GM18508 (cell line): Measurements from ENCODE around the gene PPP2R5B.

Experiments
- ATAC-seq: cut with Tn5 transposase; IDR thresholded peaks from one replicate; pipeline ENCODE4 v1.9.1; 2021; ENCODE audit warnings: moderate number of reproducible peaks; ENCODE audit not compliant: insufficient read depth, unreplicated experiment

The PPP2R5B gene

DNA sequence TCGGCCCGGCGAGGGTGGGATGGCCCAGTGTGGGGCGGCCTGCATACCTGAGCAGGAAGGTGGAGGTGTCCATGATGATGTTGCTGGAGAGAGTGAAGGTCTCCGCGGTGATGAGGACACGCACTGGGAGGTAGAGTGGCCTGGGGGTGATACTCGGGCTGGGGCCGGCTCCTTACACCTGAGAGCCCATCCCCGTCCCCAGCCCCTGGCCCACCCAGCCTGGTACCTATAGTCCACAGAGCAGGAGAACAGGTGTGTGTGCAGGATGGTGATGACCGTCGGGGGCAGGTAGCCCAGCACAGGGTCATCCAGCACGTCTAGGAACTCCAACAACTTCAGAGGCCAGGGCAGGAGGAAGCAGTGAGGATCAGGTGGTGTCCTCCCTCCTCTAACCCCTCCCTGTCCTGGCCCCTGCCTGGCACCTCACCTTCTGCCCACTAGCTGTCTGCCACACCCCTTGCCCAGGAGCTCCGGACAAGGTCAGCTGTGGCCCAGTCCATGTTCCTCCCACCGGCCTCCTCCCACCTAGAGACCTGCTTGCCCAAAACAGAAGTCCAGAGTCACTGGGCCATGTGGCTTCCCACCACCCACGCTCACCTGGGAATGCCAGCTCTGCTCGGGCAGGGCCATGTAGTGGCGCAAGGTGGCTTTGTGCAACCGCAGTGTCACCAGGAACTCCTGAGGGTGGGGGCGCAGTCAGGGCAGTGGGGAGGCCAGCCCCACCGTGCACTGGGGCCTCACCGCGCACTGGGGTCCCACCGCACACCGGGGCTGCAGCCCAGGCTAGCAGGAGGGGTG lies 18.8 kb upstream of the PPP2R5B start:
- ATAC-seq, result no peak

DNA sequence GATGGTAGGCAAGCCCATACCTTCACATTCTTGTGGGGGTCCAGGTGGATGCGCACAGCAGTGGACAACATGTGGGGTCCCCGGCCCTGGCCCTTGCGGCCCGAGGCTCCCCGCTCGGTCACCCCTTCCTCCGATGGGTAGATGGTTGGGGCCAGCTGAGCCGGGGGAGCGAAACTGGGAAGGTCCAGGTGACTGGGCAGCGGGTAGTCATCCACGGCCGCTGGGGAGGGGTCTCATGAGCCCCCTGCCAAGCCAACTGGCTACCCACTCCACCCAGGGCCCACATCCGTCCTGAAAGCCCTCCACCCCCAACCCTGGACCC lies 18.2 kb upstream of the PPP2R5B start:
- ATAC-seq, result no peak

DNA sequence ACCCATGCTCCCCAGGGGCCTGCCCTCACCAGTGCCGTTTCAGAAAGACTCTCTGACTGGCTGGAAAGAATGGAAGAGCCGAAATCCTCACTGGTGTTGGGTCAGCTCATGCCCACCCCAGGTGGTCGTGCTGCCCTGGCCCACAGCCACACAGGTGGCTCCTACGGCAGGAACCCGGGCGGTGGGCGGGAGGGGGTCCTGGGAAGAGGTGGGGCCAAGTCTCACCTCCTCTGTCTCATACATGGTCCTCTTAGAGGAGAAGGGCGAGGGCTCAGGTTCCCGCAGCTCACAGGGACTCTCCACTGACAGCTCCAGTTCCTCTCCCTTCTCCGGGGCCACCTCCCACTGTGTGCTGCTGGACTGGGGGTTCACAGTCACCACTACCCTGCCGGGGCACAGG lies 15.7 kb upstream of the PPP2R5B start:
- ATAC-seq, result no peak

DNA sequence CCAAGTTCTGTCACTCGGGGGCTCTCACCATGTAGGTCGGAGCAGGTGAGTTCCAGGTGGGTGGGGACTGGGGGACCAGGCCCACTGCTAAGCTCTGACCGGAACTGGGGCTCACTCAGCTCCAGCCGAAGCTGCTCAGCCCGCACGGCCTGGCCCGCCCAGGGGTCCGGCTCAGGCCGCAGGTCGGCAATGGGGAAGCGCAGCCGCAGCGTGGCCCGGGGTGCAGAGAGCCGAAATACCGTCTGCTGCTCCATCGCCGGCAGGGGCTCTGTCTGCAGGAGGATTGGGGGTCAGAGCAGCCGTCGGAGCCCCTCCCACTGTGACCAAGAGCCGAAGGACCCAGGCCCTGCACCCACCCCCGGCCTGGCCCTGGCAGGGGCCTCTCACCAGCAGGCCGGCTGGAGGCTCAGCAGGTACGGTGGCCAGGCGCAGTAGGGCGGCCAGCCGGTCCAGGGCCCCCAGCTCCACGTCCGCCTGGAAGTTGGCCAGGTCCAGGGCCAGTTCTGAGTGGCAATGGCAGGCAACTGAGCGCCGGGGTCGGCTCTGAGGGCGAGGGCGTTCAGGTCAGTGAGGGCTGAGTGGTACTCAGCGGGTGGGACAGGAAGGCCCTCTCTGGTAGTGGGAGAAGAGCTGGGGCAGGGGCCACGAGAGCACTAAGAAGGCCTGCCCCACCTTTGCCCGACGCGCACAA lies 14.7 kb upstream of the PPP2R5B start:
- ATAC-seq, result no peak

DNA sequence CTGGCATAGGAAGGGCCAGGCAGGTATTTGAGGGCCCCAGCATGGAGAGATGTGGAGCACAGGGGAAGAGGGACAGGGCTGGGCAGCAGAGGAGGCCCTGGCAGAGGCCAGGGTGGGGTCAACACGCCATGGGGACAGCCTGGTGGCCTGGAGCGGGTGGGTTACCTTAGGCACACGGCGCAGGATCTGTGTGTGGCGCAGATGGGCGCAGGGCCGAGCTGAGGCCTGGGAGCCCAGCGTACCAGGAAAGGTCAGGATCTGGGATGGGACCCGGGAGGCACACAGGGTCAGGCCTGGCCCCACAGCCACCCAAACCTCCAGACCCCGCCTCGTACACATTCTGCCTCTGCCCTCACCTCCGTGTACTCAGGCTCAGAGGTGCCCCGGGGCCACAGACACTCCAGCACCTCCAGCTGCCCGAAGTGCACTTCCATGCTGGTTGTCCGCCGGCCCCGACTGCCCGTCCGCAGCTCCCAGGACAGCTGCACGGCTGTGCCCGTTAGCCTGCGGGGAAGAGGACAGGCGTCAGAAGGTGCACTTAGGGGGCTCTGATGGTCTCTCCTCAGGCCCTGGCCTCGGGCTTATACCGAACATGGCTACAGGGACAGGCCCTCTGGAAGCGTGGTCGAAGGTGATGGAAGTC lies 13.9 kb upstream of the PPP2R5B start:
- no peak for ATAC-seq

DNA sequence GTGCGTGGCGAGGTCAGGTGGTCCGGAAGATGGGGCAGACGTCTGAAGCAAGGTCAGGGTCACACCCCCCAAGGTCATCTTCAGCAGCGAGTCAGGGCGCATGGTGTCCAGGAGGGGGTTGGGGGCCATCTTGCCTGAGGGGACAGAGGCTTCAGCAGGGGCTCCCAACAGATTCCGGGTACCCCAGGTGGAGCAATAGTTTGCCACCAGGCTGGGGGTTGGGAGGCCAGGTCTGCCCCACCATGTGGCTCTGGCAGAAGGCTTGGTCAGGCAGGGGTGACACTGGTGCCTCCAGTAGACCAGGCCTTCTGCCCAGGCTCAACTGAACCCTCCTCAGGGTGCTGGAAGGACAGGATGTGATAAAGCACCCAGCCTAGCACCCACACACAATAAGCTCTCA lies 13.3 kb upstream of the PPP2R5B start:
- ATAC-seq, result no peak

DNA sequence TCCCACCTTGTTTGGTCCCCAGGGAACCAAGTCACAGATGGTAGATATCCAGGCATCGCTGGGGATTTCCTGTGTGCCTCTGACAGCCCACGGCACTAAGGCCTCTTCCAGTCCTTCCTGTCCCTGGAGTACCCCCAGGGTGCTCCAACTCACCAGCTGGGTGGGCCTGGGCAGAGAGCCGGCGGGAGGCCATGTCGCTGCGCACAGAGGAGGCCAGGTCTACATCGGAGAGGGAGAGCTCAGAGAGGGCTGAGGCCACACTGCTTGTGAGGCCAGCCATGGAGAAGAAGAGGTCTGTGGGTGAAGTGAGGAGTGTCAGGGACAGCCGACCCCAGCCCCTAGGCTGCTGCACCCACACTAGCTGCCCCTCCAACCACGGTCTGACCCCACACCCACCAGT lies 12.8 kb upstream of the PPP2R5B start:
- ATAC-seq, result no peak

DNA sequence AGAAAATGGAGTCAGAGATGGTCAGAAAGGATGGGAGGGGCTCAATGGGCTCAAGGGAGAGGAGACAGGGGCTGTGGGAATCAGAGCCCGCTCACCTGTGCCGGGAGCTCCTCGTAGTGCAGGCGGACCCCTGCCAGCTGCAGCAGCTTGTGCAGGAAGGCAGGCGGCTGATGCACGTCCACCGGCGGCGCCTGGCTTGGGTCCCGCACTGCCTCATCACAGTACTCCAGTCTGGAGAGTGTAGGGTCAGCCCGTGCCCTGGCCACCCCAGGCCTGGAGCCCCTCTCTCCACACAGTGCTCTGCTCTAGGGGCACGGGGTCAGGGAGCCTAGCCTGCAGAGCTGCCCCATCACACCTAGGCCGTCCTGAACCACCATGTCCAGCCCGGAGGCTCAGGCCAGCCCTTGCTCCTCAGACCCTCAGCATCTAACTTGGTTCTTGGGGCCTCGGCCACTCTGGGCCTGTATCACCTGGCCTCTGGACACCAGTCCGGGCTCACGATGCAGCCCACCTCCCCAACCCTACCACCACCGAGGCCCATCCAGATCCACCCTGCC lies 11.2 kb upstream of the PPP2R5B start:
- ATAC-seq, result no peak

DNA sequence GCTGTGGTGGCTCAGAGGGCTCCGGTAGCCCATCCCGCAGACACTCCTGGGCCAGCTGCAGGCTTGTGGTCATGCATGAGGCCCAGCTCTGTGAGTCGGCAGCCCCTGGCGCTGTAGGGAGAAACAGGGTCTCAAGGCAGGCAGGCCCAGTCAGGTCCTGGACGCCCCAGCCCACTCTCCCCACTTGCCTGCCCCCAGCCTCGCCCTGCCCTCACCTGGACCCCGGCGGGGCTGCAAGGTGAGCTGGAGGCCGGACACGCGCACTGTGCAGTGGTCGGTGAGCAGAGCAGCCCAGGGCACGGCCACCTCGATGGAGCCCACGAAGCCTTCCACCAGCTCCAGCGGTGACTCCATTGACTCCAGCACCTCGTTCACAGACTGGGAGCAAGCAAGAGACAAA lies 10.4 kb upstream of the PPP2R5B start:
- ATAC-seq, result no peak

DNA sequence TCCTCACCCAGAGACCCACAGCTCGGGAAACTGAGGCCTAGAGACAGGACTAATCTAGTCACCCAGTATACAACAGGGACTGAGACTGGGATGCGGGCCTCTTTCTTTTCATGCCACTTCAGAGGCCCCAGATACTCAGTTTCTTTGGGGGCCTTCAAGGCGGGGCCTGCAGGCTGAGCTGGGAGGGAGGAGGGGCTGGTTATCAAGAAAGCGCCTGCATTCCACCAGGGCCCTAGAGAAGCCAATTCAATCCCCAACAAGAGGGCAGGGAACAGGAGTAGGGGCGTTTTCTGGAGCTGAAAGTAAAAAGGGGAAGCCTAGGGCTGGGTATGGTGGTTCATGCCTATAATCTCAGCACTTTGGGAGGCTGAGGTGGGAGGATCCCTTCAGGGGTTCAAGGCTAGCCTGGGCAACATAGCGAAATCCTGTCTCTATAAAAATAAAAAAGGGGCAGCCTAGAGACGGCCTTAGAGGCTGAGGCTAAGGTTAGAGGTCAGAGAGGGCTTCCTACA lies 9.1 kb upstream of the PPP2R5B start:
- ATAC-seq, result no peak

DNA sequence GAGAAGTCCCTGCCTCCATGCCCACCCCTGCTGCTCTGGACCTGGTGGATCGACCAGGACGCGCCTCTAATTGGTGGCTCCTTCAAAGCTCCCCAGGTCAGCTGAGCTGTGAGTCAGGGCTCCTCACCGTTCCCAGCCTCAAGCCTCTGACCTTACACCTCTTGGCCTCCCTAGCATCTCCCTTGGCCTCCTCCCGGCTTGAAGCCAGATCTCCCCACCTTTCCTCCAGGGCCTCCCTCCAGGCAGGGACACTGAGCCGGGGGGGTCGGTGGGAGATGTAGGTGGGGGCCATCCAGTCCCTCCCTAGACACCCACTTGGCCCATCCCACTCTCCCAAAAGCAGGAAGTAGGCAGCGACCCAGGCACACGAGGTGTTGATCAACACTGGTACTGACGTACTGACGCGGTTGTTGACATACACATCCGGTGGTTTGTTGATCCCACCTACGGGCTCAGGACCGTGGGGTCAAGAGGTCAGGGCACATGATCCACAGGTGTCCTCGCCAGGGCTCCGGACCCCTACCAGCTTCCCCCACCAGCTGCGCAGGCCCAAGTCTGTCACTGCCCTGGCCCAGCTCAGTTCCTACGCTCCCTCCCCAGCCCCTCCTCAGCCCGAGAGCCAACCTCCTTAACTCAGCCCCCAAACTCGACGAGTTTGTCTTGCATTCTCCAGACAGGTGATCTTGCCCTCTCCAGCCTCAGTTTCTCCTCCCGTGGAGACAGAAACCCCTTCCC lies 8.3 kb upstream of the PPP2R5B start:
- ATAC-seq, result no peak

DNA sequence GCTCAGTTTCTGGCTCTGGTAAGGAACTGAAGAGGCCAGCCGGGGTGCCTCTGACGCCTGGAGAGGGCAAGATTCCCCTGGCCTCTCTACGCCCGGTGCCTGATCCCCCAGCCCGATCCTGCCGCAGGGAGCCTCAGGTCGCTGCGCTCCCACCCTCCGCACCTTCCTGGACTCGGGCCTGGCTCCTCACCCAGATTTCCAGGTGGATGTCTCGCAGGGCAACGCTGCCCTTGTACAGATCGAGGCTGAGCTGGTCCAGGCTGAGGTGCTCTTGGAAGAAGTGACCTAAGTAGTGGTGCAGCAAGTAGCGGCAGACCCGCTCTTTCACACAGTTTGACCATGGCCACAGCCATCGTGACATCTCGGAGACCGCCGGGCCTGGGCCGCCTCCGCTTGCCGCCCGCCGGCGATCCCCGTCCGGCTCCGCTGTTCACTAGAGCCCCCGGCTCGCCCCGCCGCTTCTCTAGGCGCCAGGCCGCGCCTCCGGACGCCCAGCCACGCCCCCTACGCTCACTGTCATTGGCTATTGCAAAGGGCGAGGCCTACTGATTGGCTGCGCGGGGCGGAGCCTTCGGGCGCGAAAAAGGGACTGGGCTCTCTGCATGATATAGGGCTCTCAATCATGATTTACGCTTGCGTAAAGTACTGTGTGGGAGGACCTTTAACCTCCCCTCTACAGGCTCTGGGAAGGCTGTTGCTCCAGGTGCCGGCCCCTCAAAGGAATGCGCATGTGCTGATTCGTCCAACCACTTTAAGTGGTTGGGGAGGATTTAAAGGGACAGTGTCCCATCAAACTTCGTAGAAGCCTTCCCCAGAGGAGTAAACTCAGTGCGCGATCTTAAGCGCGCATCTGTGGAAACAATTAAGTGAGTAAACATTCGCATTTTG lies 7.5 kb upstream of the PPP2R5B start, which contains the start of gene ATG2A:
Gene ATG2A, minus strand, starts transcription at position 435 of the 888 bp plus-strand sequence. Its CDS starts 74 bp downstream, at position 361.
- ATAC-seq, result peak; percentile 81

DNA sequence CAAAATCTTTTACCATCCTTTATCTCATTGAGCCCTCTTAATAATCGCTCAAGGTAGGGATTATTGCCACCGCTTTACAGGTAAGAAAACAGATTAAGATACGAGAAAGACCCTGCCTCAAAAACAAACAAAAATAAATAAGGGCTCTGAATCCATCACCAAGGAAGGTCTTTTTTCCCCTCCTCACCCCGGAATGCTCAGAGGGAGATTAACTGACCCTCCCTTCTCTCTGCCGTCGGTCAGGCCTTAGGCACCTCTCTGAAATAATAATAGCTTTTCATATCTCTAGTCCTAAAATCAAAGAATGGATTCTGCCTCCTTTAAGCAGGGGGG lies 6.9 kb upstream of the PPP2R5B start:
- no peak for ATAC-seq

DNA sequence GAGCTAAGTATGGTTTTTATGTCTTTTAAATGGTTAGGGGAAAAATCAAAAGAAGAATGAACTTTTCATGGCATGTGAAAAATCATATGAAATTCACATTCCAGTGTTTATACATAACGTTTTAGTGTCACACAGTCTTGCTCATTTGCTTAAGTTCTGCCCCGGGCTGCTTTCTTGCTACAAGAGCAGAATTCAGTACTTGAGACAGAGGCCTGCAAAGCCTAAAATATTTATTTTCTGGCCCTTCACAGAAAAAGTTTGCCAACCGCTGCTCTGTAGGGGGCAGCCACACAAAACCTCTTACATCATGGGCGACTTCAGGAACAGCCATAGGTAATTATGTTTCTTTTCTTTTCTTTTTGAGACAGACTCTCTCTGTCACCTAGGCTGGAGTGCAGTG lies 6.5 kb upstream of the PPP2R5B start:
- no peak for ATAC-seq

DNA sequence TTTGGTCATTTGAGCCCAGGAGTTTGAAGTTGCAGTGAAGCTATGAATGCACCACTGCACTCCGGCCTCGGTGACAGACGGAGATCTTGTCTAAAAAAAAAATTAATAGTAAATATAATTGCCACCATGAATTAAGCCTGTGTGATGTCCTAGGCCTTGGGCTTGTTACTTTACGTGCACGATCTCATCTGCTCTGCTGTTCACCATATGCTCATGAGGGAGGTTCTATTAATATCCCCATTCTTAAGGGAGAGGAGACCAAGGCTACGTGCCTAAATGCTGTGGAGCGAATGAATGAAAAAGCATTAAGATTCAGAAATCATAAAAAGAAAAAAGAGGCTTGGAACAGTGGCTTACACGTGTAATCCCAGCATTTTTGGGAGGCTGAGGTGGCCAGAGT lies 4.9 kb upstream of the PPP2R5B start:
- ATAC-seq, result no peak

DNA sequence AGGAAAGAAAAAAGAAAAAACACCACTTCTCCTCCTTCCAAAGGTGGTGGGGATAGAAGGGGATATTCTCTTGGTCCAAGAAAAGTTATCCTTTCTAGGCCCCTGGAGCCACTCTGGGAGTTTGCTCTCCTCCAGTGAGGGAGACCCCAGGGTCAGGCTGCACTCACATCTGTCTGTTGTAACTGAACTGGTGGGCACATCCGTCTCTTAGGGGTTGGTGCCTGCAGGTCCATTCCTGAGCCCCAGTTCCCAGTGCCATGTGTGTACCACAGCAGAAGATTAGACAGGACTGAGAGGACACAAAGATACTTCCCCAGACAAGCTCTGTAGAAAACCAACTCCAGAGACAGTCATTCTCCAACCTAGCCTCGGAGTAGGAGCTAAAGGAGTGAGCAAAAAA lies 4.4 kb upstream of the PPP2R5B start:
- ATAC-seq, result no peak

DNA sequence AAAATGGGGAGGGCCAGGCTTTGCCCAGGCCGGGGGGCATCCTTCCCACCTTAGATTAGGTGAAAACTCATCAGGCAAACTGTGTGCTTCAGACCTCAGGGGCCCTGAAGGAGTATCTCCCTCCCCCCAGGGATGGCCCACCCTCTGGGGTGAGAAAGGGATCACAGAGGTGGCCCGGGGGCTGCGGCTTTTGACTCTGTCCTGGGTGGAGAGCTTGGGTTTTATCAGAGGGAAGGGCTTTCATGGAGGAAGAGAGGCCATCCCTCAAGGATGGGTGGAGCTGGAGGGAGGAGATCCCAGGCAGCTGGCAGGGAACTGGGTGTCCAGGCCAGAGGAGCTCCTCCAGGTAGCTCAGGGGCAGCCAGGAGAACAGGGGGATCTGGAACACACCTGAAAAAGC lies 3.1 kb upstream of the PPP2R5B start:
- ATAC-seq, result no peak

DNA sequence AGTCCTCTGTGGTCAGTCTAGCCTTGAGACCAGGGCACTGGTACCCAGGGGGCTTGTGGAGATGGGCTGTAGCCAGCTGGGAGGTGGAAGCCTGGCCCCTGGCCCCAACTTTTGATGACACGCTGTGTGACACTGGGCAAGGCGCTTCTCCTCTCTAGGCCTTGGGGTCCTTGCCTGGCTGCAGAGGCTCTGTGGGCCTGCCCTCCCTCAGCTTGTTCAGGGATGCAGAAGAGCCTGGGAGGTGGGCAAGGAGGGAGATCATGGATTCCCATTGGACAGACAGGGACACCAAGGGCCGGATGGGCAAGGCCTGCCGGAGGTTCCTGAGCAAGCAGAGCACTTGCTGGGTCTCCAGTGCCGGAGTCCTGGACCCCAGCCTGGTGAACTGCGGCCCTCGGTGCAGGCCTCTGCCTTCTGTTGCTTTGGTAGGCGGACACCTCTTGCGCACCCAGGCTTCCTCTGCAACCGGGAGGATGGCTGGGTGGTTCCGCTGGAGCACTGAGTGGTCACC lies 1.3 kb upstream of the PPP2R5B start:
- ATAC-seq, result no peak

DNA sequence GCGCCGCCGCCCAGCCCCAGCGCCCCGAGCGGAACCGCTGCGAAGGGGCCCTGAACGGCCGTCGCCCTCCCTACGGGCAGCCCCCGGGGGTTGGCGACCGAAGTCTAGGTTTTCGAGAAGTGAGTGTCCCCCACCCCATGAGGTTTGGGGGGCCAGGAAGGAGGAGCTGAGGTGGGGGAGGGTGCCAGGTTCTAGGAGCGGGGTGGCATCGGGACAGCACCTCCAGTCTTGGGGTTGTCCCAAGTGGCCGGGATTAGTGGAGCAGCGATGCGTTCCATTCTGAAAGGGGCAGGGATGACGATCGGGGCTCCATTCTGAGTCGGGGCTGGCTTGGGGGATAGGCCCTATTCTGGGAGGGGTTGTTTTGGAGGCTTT lies 408 bp downstream of the PPP2R5B start:
- ATAC-seq, result no peak
